ENCODE measurements around the gene MACF1.

- TF ChIP-seq, protein P1, sequence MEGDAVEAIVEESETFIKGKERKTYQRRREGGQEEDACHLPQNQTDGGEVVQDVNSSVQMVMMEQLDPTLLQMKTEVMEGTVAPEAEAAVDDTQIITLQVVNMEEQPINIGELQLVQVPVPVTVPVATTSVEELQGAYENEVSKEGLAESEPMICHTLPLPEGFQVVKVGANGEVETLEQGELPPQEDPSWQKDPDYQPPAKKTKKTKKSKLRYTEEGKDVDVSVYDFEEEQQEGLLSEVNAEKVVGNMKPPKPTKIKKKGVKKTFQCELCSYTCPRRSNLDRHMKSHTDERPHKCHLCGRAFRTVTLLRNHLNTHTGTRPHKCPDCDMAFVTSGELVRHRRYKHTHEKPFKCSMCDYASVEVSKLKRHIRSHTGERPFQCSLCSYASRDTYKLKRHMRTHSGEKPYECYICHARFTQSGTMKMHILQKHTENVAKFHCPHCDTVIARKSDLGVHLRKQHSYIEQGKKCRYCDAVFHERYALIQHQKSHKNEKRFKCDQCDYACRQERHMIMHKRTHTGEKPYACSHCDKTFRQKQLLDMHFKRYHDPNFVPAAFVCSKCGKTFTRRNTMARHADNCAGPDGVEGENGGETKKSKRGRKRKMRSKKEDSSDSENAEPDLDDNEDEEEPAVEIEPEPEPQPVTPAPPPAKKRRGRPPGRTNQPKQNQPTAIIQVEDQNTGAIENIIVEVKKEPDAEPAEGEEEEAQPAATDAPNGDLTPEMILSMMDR (IDR thresholded peaks at IDR 0.05 in 8 of 11, conservative IDR thresholded peaks at IDR 0.05 in 3 of 11) = no peak
- no peak for TF ChIP-seq POLR2A (IDR thresholded peaks at IDR 0.05)
These were observed 180.8 kb downstream of the MACF1 start for GRCh38 chr1:39385067-39385988.

Data from spleen (tissue), 7 donors.